Right forelimb (tissue), 1 donor: Measurements from ENCODE around the gene PIANP.
A peak's percentile ranks its signal among the peaks of the same experiment; 100 is the strongest.

Source experiments
- DNase-seq: peaks from one replicate; pipeline ENCODE4 v3.0.0-alpha.2; 2018

PIANP gene

DNA sequence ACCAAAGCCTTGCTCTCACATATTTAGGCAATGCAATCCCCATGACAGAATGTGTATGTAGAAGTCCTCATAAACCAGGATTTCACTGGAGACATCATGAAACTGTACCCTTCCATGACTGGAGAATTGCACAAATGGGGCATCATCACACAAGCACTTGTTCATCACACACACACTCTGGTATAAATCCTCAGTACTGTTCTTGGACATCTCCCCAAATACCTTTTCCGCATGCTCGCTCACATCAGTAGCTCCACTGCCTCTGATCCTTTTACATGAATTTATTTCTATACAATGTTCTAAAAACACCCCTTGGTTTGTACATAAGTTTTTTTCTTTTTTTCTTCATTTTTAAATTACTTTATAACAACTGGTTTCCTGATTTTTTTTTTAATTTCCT, 34.4 kb downstream of the PIANP start:
- DNase-seq: no peak

DNA sequence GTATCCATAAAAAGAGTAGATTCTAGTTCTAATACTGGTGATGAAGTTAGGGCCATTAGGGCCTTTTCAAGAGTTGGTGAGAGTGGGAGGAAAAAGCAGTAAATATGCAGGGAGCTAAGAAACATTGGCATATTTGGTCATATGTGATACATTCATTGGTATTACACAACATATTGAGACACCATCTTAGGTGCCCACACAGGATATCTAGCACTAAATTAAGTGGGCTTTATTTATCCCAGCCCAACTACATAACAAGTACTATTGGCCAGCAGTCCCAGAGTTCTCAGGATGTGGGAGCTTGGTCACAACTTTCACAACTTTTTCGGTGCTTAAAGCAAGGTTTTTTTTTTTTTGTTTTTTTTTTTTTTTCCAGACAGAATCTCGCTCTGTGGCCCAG, 35.7 kb downstream of the PIANP start:
- no peak for DNase-seq

DNA sequence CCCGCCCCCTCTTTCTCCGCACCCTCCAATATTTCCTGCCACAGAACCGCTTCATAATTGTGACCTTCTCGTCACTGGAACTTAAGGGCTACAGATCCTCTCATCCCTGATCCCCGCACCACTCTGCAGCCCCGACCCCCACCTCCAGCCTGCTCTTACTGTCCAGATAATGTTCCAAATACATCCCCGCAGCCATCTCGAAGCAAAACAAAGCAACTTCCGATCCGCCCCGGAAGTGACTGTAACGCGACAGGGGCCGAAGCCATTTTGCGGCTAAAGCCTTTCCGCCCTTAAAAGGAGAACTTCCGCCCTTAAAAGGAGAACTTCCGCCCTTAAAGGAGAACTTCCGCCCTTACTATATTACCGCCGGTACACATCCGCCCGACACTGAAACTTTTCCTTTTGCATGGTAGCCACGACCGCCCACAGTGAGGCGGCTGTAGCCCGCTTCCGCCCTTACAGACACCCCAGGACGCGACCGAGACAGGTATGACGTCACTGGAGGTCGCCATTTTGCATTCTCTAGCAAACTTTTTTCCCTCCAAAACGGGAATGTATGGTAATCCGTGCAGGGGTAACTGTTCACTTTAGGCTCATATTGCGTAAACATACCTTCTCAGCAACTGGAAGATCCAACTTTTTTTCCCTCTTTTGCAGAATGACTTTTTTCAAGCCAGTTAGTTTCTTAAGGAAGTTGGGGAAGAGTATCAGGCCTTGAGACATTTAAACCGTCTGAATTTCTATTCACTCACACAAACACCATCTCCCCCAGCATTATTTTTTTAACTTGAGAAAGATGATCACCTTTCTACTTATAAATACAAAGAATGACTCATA, 37.5 kb downstream of the PIANP start, which contains the start of gene ING4:
ING4 (minus strand) TSS at position 214 of the 837 bp plus-strand sequence; CDS start at position 196, 18 bp downstream.
- peak; percentile 98 for DNase-seq

GRCh38 chr12:6662602-6662905, 38.1 kb downstream of the PIANP start:
- no peak for DNase-seq

- no peak for DNase-seq
Measured at GRCh38 chr12:6653987-6654386, 46.6 kb downstream of the PIANP start.

- DNase-seq: no peak
Measured at GRCh38 chr12:6653342-6653741, 47.3 kb downstream of the PIANP start.

DNA sequence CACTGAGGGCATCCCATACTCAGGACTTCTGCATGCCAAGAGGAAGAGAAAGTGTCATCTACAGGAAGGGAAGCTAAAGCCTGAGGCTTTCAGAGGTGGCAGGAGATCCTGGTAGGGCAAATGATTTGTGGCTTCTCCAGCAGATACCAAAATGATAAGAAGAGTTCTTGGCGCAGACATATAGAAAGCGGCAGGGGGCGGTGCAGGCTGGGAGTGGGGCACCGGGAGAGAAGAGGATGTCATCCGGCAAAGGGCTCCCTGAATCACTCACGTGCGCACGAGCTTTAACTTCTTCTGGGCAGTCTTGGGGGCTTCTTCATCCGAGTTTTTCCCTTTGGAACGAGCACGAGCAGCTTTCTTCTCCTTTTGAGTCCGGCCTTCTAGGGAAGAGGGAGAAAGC, 48.2 kb downstream of the PIANP start:
- no peak for DNase-seq

DNA sequence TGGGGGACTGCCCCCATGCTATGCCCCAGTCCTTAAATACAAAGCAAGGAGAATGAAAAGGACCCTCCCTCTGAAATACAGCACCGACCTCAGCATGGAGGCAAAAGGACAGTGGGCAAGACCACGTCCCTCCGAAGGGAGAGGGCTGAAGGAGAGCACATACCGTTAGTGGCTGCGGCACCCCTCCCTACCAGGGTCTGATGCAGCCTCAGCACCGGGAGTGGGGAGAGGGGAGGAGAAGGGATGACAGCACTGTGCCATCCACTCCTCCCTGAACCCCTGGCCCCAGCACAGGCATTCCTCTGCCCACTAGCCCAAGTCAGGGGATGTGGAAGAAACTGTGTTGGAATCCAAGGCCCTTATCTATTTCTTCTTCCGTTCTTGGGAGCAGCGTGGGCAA, 49.8 kb downstream of the PIANP start:
- DNase-seq: no peak

- DNase-seq: peak; percentile 71
Measured at GRCh38 chr12:6647083-6647604, 53.5 kb downstream of the PIANP start, which contains the start of gene ACRBP. Gene ACRBP (minus strand): TSS chr12:6647432. CDS start chr12:6647366, 66 bp downstream.

GRCh38 chr12:6646276-6647082, 54.1 kb downstream of the PIANP start:
- no peak for DNase-seq

GRCh38 chr12:6644903-6645302, 55.7 kb downstream of the PIANP start:
- DNase-seq: peak; percentile 66

- DNase-seq: no peak
Measured at GRCh38 chr12:6644257-6644596, 56.4 kb downstream of the PIANP start.
